ENCODE measurements around the gene DALRD3.

The DALRD3 gene

GRCh38 chr3:49017229-49017970, 980 bp downstream of the DALRD3 start:
- no peak for DNase-seq (ENCODE audit: low read depth, low spot score)
- TF ChIP-seq CTCF (IDR thresholded peaks at IDR 0.05; ENCODE audit: low read depth, low read length): no peak
- in situ Hi-C loops (cut with HindIII; ENCODE audit: low sequenced_read_pairs): no loop called here
- peak overlapping the region; percentile 74 for H3K4me3 ChIP-seq (ENCODE audit: low read depth, low read length)

DNA sequence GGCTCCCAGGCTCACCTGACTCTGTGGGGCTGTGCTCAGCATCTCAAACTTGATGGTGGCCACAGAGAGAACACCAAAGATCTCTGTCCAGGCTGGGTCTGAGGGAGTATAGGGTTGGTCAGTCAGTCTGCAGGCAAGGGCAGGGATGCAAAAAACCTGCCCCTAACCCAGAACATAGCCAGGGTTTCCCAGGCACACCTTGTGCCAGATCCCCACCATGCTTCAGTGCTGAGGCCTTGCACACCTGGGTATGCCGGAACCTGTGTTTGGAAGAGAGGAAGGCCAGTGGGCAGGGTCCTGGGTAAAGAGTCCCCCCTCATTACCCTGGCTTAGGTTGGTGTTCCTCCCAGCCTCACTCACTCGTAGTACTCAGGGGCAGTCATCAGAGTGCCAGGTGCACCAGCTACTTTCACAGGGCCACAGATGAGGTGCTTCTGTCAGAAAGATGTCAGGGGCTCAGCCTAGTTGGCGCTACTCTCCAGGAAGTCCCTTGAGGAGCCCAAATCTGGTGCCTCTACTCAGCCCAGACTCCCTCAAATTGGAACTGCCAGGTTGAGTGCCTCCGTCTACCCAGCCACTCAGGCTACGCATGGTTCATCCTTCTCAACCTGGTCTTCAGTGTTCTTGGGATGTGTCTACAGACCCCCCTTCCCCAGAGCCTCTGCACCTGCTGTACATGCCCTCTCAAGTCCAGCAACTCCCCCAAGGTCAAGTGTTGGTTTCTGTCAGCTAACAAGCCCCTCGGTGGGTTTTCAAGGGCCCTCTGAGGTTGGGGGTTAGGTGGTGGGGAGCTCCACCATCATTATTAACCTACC, 1.8 kb downstream of the DALRD3 start:
- no peak for DNase-seq (ENCODE audit: low read depth, low spot score)
- TF ChIP-seq CTCF (IDR thresholded peaks at IDR 0.05; ENCODE audit: low read depth, low read length): no peak
- H3K4me3 ChIP-seq (ENCODE audit: low read depth, low read length): no peak overlapping the region
- in situ Hi-C loops (cut with HindIII; ENCODE audit: low sequenced_read_pairs): no loop called here

GRCh38 chr3:49015765-49016164, 2.6 kb downstream of the DALRD3 start:
- no peak for TF ChIP-seq CTCF (IDR thresholded peaks at IDR 0.05; ENCODE audit: low read depth, low read length)
- H3K4me3 ChIP-seq (ENCODE audit: low read depth, low read length): no peak overlapping the region
- no peak for DNase-seq (ENCODE audit: low read depth, low spot score)
- in situ Hi-C loops (cut with HindIII; ENCODE audit: low sequenced_read_pairs): no loop called here

DNA sequence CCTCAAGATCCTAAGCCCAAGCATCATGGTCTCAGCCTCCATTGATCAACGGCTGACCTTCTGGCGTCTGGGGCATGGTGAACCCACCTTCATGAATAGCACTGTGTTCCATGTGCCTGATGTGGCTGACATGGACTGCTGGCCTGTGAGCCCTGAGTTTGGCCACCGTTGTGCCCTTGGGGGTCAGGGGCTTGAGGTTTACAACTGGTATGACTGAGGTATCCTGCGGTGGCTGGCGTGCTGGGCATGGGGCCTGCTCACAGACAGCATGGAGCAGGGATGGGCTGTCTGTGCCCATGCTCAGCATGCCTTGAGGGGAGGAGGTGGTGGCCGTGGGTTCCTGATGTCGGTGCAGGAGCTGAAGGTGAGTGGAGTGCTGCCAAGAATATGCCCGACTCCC, 3.3 kb downstream of the DALRD3 start:
- in situ Hi-C loops (cut with HindIII; ENCODE audit: low sequenced_read_pairs): no loop called here
- no peak overlapping the region for H3K4me3 ChIP-seq (ENCODE audit: low read depth, low read length)
- DNase-seq (ENCODE audit: low read depth, low spot score): no peak
- TF ChIP-seq CTCF (IDR thresholded peaks at IDR 0.05; ENCODE audit: low read depth, low read length): no peak

GRCh38 chr3:49013738-49014660, 4.4 kb downstream of the DALRD3 start:
- in situ Hi-C loops (cut with HindIII; ENCODE audit: low sequenced_read_pairs): no loop called here
- H3K4me3 ChIP-seq (ENCODE audit: low read depth, low read length): no peak overlapping the region
- DNase-seq (ENCODE audit: low read depth, low spot score): no peak
- TF ChIP-seq CTCF (IDR thresholded peaks at IDR 0.05; ENCODE audit: low read depth, low read length): peak; percentile 81

- in situ Hi-C loops (cut with HindIII; ENCODE audit: low sequenced_read_pairs): no loop called here
- DNase-seq (ENCODE audit: low read depth, low spot score): no peak
- H3K4me3 ChIP-seq (ENCODE audit: low read depth, low read length): no peak overlapping the region
- TF ChIP-seq CTCF (IDR thresholded peaks at IDR 0.05; ENCODE audit: low read depth, low read length): no peak
Observed at GRCh38 chr3:49013113-49013737, 5.2 kb downstream of the DALRD3 start.

All from astrocyte of the spinal cord (primary cell).